Measurements from ENCODE around the gene LBH.
"Not testable (repeated sequence)": the region's sequence is repeated elsewhere in the genome, so short reads cannot be mapped to it uniquely, and the experiment has no call there.

LBH gene

DNA sequence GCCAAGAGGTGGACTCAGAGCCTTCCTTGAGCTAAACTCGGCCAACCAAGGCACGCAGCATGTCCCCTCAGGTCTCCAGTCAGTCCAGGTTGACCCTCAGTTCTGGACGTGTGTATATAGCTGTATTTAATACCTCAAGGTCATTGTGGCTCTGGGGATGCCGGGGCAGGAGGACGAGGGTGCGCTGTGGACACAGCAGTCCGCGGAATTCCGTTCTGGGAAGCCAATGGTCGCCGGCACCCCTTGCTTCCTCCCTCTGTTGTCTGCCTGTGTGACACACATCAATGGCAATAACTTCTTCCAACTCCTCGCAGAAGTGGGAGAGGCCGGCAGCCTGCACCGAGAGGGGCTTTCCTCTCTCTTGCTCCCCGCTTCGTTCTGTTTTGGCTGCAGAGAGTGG, 27.7 kb downstream of the LBH start:
- DNase-seq, result no peak

DNA sequence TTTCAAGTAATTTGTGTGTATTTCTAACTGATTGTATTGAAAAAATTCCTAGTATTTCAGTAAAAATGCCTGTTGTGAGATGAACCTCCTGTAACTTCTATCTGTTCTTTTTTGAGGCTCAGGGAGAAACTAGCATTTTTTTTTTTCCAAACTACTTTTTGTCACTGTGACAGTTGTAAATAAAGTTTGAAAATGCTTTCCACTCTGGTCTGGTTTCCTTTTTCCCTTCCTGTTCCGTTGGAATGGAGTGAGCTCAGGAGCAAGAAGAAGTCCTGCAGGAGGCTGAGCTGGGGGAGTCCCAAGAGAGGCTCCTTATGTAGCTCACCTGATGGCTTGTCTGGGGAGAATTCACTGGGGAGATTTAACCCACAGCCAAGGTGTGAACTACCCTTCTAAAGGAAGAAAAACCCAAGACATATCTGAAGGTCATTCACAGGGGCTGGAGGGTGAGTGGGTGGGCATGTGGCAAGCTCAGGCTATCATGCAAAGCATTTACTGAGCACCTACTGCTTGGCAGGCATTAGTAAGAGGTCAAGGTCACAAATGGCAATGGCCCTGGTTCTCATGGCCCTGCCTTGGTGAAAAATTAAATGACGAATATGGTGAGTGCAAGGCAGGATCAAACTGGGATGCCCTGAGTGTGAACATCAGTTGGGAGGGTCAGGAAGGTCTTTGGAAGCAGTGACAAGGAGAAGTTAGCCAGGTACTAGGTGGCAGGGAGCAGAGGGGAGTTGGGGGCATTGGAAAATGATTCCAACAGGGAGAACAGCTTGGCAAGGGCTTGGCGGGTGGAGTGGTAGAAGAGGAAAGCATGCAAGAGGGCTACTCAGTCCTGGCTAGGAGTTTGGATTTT, 28.7 kb downstream of the LBH start:
- DNase-seq, result no peak

DNA sequence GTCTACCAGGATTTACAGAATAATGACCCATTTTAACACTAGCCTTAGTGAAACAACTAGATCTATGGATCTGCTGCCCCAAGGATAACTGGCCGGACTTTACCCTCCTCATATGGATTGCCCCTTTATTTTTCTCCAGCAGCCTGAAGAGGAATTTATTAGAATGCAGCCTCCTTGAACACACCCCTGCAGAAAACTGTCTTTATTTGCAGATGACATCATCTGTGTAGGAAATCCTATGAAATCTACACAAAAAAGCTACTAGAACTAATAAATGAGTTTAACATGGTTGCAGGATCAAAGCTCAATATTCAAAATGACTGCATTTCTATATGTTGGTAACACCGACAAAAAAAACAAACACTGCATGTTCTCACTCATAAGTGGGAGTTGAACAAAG, 29.6 kb downstream of the LBH start:
- DNase-seq, result no peak

DNA sequence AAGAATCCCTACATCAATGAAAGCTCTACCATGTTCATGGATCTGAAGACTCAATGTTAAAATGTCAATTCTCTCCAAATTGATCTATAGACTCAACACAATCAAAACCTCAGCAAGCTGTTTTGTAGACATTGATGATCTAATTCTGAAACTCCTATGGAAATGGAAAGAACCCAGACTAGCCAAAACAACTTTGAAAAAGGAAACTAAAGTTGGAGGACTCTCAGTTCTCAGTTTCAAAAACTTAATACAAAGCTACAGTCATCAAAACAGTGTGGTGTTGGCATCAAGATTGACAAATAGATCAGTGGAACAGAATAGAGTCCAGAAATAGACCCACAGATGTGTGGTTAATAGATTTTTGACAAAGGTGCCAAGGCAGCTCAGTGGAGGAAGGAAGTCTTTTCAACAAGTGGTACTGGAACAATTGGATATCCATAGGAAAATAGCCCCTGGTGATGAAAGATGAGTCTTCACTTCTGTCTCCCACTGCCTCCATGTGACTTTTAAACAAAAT, 30.4 kb downstream of the LBH start:
- DNase-seq, result peak in 1 of 5 donors; percentile 65

DNA sequence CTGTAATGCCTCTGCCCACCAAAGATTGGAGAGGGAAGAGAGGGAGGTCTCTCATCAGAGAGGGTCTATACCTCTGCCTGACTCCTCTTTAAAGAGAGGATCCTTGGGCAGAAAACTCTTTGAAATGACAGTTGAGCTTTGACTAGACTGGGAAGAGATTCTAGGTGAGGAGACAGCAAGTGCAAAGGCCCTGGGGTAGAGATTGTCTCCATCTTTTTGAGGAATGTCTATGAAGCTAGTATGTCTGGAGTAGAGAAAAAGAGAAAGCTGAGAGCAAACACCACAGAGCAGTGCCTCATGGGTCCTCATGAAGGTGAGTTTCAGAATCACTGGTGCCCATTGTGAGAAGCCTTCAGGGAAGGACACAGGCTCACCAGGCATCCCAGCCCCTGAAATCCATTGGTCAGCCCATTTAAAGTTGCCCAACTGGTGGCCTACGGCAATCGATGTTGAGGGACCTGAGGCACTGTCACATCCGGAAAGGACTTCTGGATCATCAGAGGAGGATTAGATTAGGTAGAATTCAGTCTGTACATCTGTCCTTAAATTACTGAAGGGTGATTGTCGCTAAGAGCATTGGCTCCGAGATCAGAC, 31.5 kb downstream of the LBH start:
- DNase-seq, result no peak

DNA sequence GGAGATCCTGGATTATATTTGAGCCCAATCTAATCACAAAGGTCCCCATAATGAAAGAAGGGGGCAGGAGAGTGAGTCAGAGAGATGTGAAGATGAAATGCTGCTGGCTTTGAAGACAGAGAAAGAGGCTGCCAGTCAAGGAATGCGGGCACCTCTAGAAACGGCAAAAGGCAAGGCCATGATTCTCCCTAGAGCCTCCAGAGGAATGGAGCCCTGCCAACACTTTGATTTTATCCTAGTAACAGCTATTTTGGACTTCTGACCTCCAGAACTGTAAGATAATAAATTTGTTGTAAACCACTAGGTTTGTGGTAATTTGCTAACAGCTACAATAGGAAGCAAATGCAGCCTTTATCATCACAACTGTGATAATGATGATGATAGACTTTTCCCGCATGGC, 32.9 kb downstream of the LBH start:
- DNase-seq, result no peak

DNA sequence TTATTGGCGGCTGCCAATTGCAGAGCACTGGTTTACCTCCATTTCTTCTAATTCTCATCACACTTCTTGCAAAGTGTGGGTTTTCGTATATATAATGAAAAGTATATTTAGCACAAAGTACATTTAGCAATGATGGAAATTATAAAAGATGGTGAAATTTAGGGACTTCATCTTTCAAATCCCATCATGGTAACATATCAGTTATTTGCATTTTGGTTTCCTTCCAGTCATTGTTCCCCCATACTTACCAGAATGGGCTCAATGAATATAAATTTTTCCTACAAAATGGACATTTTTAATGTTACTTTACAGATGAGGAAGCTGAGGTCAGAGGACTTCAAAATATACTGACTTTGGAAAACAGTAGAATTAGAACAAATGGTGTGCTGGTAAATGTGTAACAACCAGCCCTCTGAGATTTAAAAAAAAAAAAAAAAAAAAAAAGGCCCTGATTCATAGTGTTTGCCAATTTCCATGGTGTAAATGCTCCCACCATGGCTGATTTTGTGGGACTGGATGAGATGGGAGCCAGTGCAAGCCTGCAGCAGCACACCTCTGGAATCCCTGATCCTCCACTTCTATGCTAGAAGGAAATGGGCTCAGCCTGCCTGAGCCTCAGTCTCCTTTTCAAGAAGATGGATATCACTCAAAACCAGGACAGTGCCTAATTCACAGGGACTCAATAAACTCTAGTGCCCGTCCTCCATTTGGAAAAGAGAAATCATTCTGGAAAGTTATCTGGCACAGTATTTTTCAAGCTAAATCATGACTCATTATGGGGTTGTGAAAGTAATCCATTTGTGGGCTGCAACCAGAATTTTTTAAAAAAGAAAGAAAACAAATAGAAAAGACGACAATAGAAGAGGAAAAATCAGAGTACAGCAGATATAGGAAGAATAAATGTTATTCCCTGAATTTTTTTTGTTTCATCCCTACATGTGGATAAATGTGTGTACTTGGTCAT, 34.0 kb downstream of the LBH start:
- no peak for DNase-seq

DNA sequence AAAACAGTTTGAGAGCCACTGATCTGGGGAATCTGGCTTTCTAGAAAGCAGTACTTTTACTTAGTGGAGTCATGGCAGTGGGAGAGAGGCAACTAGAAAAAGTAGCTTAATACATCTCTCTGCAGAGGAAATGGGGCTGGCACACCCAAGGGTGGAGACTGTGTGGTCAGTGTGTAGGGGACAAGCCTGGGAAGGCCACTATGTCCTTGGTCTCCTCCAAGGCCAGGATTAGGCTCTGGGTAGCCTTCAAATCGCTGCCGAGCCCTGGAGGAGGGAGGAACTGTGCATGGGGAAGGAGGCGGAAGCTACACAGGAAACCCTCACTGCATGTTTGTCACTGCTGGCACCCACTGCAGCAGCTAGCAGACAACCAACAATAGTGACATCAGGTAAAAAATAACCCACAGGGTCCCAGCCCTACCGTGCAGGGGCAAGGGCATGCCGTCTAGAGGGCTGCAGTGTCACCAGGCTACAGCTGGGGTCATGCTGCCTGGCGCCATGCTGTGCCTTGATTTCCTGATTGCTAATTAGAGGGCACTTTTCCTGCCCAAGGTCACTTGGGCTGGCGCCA, 34.8 kb downstream of the LBH start:
- DNase-seq, result peak in 4 of 5 donors; percentile 40 to 79 (median 47)

DNA sequence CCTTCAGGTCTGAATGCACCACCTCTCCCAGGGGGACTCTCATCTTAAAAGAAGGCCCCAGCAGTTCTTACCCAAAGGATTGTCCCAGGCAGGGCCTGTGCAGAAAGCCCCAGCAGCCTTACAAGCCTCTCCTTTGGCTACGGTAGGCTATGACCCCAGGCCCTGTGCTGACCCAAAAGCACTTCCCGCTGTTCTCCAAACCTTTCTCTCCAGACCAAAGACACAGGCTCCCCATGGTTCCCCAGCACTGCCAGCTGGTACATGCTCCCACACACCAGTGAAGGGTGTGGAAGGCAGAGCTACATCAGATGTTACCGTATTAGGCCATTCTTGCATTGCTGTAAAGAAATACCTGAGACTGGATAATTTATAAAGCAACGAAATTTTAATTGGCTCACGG, 35.4 kb downstream of the LBH start:
- DNase-seq, result no peak

DNA sequence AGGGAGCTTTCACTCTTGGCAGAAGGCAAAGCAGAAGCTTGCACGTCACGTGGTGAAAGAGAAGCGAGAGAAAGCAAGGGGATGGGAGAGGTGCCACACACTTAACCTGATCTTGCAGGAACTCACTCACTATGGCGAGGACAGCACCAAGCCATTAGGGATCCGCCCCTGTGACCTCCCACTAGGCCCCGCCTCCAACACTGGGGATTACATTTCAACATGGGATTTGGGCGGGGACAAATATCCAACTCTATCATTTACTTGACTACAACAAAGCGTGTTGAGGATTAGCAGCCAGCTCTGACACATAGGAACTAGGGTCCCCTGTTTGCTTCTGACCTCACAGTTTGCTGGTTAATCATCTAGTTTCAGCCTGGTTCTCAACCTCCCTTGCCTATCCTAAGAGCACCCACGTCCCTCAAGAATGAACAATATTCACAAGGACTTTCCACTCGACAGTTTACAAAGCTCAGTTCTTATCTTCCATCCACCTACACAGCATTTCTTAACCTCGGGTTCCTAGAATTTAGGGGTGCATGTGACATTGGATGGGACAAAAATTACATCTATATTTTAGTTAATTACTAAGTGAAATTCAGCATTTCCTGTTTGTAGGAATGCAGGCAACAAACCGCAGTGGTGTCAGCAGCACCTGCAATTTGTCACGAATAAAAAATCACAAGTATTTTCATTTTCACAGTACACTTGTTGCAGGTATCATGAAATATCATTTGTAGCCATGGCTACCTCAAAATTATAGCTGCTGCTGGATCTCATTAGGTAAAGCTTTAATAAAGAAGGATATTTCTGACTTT, 36.0 kb downstream of the LBH start:
- peak in 3 of 5 donors; percentile 35 to 65 (median 35) for DNase-seq

DNA sequence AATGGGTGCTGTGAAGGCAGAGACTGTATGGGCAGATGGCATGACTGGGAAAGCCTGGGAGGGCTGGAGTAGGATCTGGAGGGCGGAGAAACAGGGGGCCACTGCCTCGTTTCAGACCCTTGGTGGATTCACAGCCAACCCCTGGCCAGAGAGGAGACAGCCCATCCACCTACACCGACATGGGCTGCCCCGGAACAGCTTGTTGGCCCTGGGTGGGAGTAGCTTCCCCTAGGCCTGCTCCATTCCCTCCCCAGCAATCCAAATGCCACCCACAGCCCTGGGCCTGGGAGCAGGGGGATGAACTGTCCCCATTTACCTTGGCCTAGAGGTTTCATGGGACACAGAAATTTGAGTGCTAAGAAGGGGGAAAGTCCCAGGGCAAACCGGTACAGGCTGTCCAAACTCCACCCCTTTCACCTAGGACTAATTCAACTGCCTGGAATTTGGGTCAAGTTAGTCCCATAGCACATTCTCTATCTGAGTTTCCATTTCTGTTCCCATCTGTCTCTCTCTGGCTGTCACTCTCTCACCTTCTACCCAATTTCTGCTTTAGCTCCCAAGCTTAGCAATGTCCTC, 37.0 kb downstream of the LBH start:
- no peak for DNase-seq

DNA sequence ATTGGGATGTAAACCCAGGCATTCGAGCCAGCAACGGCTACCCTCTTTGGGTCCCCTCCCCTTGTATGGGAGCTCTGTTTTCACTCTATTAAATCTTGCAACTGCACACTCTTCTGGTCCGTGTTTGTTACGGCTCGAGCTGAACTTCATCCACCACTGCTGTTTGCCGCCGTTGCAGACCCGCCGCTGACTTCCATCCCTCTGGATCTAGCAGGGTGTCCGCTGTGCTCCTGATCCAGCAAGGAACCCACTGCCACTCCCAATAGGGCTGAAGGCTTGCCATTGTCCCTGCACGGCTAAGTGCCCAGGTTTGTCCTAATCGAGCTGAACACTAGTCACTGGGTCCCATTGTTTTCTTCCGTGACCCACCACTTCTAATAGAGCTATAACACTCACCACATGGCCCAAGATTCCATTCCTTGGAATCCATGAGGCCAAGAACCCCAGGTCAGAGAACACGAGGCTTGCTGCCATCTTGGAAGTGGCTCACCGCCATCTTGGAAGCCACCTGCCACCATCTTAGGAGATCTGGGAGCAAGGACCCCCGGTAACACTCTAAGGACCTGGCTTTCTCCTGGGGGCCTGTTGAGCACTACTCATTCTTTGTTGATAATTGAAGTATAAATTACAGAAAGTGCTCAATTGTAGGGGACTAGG, 37.9 kb downstream of the LBH start:
- DNase-seq, result not testable (repeated sequence)

DNA sequence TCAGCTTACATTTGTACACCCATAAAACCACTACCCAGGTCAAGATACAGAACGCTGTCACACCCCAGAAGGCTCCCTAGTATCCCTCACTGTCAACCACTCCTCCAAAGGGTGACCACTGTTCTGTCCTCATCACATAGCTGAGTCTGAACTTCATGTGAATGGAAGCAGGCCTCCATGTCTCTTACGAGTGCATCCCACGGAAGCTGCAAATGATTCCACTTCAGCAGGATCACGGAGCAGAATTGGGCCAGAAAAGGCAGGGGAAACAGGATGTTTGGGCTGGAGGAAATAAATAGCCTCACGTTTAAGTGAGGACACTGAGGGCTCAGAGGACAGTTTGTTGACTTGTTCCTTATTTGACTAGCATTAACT, 38.4 kb downstream of the LBH start:
- DNase-seq, result no peak

DNA sequence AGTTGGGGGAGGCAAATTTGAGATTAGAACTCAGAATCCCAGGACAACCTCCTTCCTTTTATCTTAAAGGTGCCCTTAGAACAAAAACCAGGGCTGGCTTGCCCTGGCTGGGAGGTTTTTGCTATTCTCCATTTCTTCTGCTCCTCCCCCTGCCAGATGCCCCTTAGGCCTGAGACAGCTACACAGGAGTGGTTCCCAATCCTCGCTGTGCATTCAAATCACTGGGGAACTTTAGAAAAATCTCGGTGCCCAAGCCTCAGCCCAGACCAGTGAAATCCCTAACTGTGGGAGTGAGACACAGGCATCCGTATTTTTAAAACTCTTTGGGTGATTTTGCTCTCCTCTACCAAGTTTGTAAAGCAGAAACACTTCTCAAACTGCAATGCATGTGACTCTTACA, 38.8 kb downstream of the LBH start:
- DNase-seq, result no peak

DNA sequence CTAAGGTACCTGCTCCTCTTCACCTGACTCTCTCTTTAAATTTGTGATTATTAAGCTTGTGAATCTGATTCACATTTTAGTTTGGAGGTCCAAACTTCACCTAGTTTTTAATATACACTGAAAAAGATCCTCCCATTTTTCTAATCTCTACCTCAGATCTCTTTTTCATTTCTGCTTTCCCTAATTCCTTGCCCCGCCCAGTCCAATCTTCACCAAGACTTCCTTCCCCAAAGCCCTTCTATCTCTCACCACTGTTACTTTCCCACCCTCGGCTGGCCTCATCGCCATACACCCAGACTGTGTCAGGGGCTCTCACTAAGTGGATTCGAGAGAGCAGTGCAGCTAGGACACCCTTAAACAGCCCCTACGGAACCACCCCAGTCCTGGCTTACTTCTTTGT, 40.0 kb downstream of the LBH start:
- DNase-seq, result no peak

DNA sequence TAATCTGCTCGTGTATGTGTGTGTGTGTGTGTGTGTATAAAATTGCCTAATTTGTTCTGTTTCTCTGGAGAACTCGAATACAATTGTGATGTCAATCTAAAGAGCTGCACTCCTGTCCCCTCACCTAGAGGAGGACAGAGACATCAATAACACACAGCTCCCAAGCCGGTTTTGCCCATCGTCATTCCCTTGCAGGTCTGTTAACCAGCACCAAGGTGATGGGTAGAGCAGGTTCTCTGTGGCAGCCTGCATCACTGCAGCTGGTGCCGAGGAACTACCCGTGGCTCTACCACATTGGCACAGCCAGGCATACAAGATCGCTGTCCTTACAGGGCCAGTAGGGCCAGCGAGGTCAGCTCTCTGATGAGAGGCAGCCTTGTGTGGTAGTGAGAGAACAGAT, 41.0 kb downstream of the LBH start:
- DNase-seq, result no peak

DNA sequence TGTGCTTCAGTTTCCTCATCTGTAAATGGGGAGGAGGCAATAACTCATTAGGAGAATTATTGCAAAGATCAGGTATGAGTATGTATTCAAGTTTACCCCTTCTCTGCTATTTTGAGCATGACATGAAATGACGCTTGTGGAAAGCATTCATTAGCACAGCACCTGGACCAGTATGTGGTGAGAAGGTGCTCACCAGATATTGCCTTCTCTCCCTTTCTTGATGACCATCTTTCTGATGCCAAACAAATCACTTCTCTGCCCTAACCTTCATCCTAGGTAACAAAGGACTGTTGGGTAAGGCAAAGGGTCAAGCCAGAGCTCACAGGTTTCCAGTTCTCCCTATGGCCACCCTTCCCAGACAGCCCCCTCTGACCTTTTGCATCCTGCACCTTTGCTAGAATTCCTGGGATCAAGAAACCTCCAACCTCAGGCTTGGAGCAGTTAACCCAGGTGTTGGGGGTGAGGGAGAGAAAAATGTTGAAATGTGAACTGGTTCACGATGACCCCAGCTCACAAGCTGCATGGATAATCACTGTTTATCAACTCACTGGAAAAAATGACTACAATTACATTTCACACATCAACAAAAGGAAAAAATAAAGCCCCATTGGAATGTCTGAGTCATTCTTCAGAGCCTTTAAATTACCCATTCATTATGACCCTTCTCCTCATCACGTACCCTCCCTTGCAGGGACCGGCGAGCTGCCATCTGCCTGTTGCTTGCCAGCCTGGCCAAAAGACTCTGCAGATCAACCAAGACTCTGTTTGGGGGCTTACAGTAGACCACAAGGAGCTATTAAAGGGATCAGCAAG, 41.6 kb downstream of the LBH start:
- peak in 1 of 5 donors; percentile 12 for DNase-seq

DNA sequence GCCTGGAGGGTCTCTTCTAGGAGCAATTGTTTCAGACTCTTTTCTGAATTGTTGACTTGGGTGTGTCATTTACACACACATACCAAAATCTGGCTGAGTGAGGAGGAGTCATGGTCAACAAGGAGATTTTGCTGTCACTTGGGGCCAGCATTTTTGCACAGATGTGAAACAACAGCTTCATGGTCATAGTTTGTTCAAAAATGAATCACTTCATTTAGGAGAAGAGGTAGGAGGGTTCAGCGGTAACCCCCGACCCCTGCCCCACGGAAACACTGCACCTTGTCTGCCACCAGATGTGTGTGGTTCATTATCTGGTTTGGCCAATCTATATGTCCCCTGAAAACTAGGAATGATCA, 42.2 kb downstream of the LBH start:
- DNase-seq, result no peak

DNA sequence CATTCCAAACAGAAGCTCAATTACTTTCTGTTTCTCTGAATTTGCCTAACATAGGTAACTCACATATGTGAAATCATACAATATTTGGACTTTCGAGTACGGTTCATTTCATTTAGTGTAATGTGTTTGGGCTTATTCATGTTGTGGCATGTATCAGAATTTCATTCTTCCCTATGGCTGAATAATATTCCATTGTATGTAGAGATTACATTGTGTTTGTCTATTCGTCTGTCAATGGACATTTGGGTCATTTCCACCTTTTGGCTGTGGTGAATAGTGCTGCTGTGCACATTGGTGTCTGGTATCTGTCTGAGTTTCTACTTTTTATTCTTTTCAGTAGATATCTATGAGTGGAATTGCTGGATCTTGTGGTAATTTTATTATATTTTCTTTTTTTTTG, 43.9 kb downstream of the LBH start:
- no peak for DNase-seq

DNA sequence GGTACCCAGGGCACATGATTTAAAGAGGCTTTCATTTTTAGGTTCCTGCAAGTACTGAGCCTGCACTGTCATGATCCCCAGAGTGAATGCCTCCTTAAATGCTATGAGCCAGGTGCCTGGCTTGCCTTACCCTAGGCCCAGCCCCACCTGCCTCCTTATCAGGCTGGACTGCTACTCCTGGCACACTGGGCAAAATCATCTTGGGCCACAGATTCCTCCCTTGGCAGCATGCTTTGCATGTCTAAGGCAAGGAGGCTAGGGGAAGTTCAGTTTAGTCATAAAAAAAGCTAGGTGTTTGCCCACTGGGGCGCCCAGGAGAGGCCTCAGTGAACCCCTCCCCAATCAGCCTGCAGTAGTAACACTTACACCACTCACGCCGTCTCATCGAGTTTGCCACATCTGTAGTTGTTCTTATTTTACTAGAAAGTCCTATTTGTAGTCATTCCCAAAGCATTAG, 45.1 kb downstream of the LBH start:
- no peak for DNase-seq

Data from T-helper 1 cell (primary cell).